GM10248 (cell line): ENCODE measurements around the gene RBM12.
"Not testable (repeated sequence)": the region's sequence is repeated elsewhere in the genome, so short reads cannot be mapped to it uniquely, and the experiment has no call there.

Experiments
- CTCF ChIA-PET: fragments of 300-600 bp; sonication (Branson Sonifier 250); formaldehyde crosslinking; extraction: SDS; loops from one replicate; lab custom pipeline; 2021; ENCODE audit warnings: antibody characterized with exemption; lab: Yijun Ruan, JAX
- POLR2A ChIA-PET: fragments of 350-650 bp; sonication (Branson Sonifier 250); formaldehyde crosslinking; extraction: SDS; loops from one replicate; lab custom pipeline; 2020; ENCODE audit warnings: antibody characterized with exemption; lab: Yijun Ruan, JAX
- DNase-seq: peaks from one replicate; pipeline ENCODE4 v3.0.0; 2012; ENCODE audit errors: extremely low spot score
- CTCF ChIP-seq: IDR thresholded peaks from 2 replicates; pipeline ENCODE4 v1.5.1; 2012; ENCODE audit warnings: mild to moderate bottlenecking, low read depth; ENCODE audit errors: extremely low read depth, missing control alignments, control extremely low read depth

Gene RBM12

GRCh38 chr20:35698298-35699126, 33.8 kb upstream of the RBM12 start:
- no peak for DNase-seq
- ChIA-PET POLR2A (interaction anchor here (1.5 kb wide), 1 partner anchor 22 kb away, joined by 3 read pairs; no protein-coding TSS in a partner anchor), CTCF (interaction anchor here (0.9 kb wide), 1 partner anchor 190 kb away, joined by 3 read pairs; no protein-coding TSS in a partner anchor)
- TF ChIP-seq CTCF, result no peak

- TF ChIP-seq CTCF, result no peak
- ChIA-PET POLR2A (no interaction called here), CTCF (no interaction called here)
- no peak for DNase-seq
Observed at GRCh38 chr20:35697696-35698297, 33.1 kb upstream of the RBM12 start.

GRCh38 chr20:35695978-35696377, 31.3 kb upstream of the RBM12 start:
- POLR2A ChIA-PET, result no interaction called here
- CTCF ChIA-PET, result interaction anchor here (1.2 kb wide), 1 partner anchor 10 kb away, joined by 3 read pairs; no protein-coding TSS in a partner anchor
- DNase-seq, result no peak
- TF ChIP-seq CTCF, result no peak

GRCh38 chr20:35695245-35695749, 30.6 kb upstream of the RBM12 start:
- no peak for TF ChIP-seq CTCF
- no peak for DNase-seq
- ChIA-PET POLR2A (no interaction called here), CTCF (no interaction called here)

GRCh38 chr20:35690265-35690664, 25.6 kb upstream of the RBM12 start:
- POLR2A ChIA-PET, result no interaction called here
- DNase-seq, result no peak
- TF ChIP-seq CTCF, result no peak
- CTCF ChIA-PET, result interaction anchor here (0.8 kb wide), 1 partner anchor 9 kb away, joined by 3 read pairs; the partner anchor contains the start of genes NFS1 and ROMO1

GRCh38 chr20:35686872-35687271, 22.2 kb upstream of the RBM12 start:
- POLR2A ChIA-PET, DNase-seq: not testable (repeated sequence)
- peak; percentile 12 for TF ChIP-seq CTCF
- CTCF ChIA-PET, result interaction anchor here (1.2 kb wide), 1 partner anchor 18 kb away, joined by 3 read pairs; no protein-coding TSS in a partner anchor

- POLR2A ChIA-PET, DNase-seq, CTCF ChIA-PET: not testable (repeated sequence)
Observed at GRCh38 chr20:35685368-35685767, 20.7 kb upstream of the RBM12 start.
